Body of pancreas (tissue), 4 donors: ENCODE results near the gene HSBP1L1. TPM values are rescaled to one million over a fixed set of nuclear protein-coding genes. Genes with fewer than 3 reads are reported as not detected.
A peak's percentile ranks its signal among the peaks of the same experiment; 100 is the strongest.

ENCODE experiments used
- ATAC-seq: fragments of 150-250 bp; one replicate; pipeline ENCODE4 v1.9.1; 2016
- DNase-seq, 4 donors: peaks; one replicate each; pipeline ENCODE4 v3.0.0-alpha.2; 2019
- H3K27ac ChIP-seq, 4 donors: fragments of 200-600 bp; sonication (generic); 1 replicate in 3 of 4; 2 replicates in 1 of 4; pipeline versions ENCODE4 v1.5.1 to v1.6.1; 2016 to 2019; ENCODE audit warnings: mild to moderate bottlenecking in 1 of 4, mixed read lengths in 1 of 4, moderate library complexity in 1 of 4
- H3K27me3 ChIP-seq, 2 donors: fragments of 200-600 bp; sonication (generic); one replicate each; pipeline ENCODE4 v1.6.0; 2016; ENCODE audit warnings: mild to moderate bottlenecking in 1 of 2
- H3K36me3 ChIP-seq, 2 donors: fragments of 200-600 bp; sonication (generic); replicated peaks in 1 of 2; 2 replicates each; pipeline ENCODE4 v1.5.1; 2016; ENCODE audit warnings: low read depth in 2 of 2; ENCODE audit not compliant: insufficient read depth in 1 of 2
- H3K4me1 ChIP-seq: fragments of 200-600 bp; sonication (generic); one replicate; pipeline ENCODE4 v1.6.0; 2016
- H3K4me3 ChIP-seq, 2 donors: fragments of 200-600 bp; sonication (generic); 1 replicate in 1 of 2; 2 replicates in 1 of 2; pipeline ENCODE4 v1.5.1; 2016 to 2019
- H3K9me3 ChIP-seq, 3 donors: fragments of 200-600 bp; sonication (generic); 1 replicate in 2 of 3; 2 replicates in 1 of 3; pipeline ENCODE4 v1.5.1; 2016
- CTCF ChIP-seq, 7 experiments: fragments of 450-650 bp in 4 of 7; fragments of 200-600 bp in 3 of 7; sonication (generic) in 3 of 7; IDR thresholded peaks; one replicate each; pipeline ENCODE4 v1.5.1; 2016 to 2019; ENCODE audit warnings: antibody characterized with exemption in 7 of 7
- POLR2A ChIP-seq, 3 donors: fragments of 450-650 bp; IDR thresholded peaks; one replicate each; pipeline ENCODE4 v1.6.1; 2016; ENCODE audit warnings: antibody characterized with exemption in 3 of 3, mild to moderate bottlenecking in 2 of 3
- WGBS, 2 donors: methylation state at CpG; one replicate each; pipeline ENCODE4 v1.1.5; 2017; 5-methylcytosine and 5-hydroxymethylcytosine counted together
- intact Hi-C: fragments of 100-400 bp; cut with DNase I; formaldehyde crosslinking; loops from one replicate; pipeline ENCODE4 v1.15.1; 2023
- total RNA-seq, 2 donors: library from RNA; depleted of rRNA; stranded (reverse); fragments of >200 nt; gene quantifications; one replicate each; pipeline ENCODE4 v1.1.0, GENCODE V29; 2016

HSBP1L1 gene
- total RNA-seq, 2 donors from 2014 or later, result 14.8 to 22.1 TPM

GRCh38 chr18:79943608-79944125, 20.8 kb upstream of the HSBP1L1 start:
- Histone ChIP-seq H3K4me1 (peaks cover 60% of the 10 kb centered on the region), H3K36me3 (peaks cover 6% of the 10 kb centered on the region in 2 donors), H3K27ac (peak overlapping the region; percentile 37 to 57 (median 45)), H3K9me3 (no peaks in the 10 kb centered on the region), H3K27me3 (no peaks in the 10 kb centered on the region), H3K4me3 (no peak overlapping the region)
- TF ChIP-seq CTCF (IDR thresholded peaks at IDR 0.05) (no peak), POLR2A (IDR thresholded peaks at IDR 0.05) (no peak)
- intact Hi-C loops, result loop anchor here (10.0 kb wide), 1 partner anchor 81 kb away; no protein-coding TSS in a partner anchor
- 67 to 89% methylated on average over 10 to 20 of the region's 20 CpGs for WGBS, 2 donors
- ATAC-seq (no peak), DNase-seq (no peak)

GRCh38 chr18:79944126-79944731, 20.2 kb upstream of the HSBP1L1 start:
- ATAC-seq (peak; percentile 82), DNase-seq (peak; percentile 76 to 91 (median 88))
- Histone ChIP-seq H3K27me3 (no peaks in the 10 kb centered on the region), H3K36me3 (peaks cover 6% of the 10 kb centered on the region in 2 donors), H3K4me1 (peaks cover 66% of the 10 kb centered on the region), H3K9me3 (no peaks in the 10 kb centered on the region), H3K4me3 (no peak overlapping the region), H3K27ac (peak overlapping the region; percentile 37 to 57 (median 50))
- no peak for TF ChIP-seq POLR2A (IDR thresholded peaks at IDR 0.05)
- TF ChIP-seq CTCF (IDR thresholded peaks at IDR 0.05), result peak in 1 of 7 experiments; percentile 11
- WGBS, 2 donors, result 31 to 37% methylated on average over 7 to 10 of the region's 11 CpGs
- intact Hi-C loops, result loop anchor here (10.0 kb wide), 1 partner anchor 81 kb away; no protein-coding TSS in a partner anchor

GRCh38 chr18:79944746-79945117, 19.7 kb upstream of the HSBP1L1 start:
- Histone ChIP-seq H3K36me3 (peaks cover 6% of the 10 kb centered on the region in 2 donors), H3K9me3 (no peaks in the 10 kb centered on the region), H3K4me3 (no peak overlapping the region), H3K4me1 (peaks cover 71% of the 10 kb centered on the region), H3K27ac (peak overlapping the region in 3 of 4 donors; percentile 44 to 57 (median 54)), H3K27me3 (no peaks in the 10 kb centered on the region)
- DNase-seq (no peak), ATAC-seq (no peak)
- TF ChIP-seq CTCF (IDR thresholded peaks at IDR 0.05) (no peak), POLR2A (IDR thresholded peaks at IDR 0.05) (no peak)
- WGBS, 2 donors, result 44 to 49% methylated on average over 3 of the region's 3 CpGs
- intact Hi-C loops, result loop anchor here (10.0 kb wide), 1 partner anchor 80 kb away; no protein-coding TSS in a partner anchor

GRCh38 chr18:79945118-79946042, 19.1 kb upstream of the HSBP1L1 start:
- H3K27me3 ChIP-seq, result no peaks in the 10 kb centered on the region
- ATAC-seq (no peak), DNase-seq (peak in 1 of 4 donors; percentile 11)
- peaks cover 77% of the 10 kb centered on the region for H3K4me1 ChIP-seq
- H3K27ac ChIP-seq, result peak overlapping the region in 3 of 4 donors; percentile 44 to 57 (median 54)
- H3K9me3 ChIP-seq, result no peaks in the 10 kb centered on the region
- 62 to 71% methylated on average over 15 to 17 of the region's 17 CpGs for WGBS, 2 donors
- no peak overlapping the region for H3K4me3 ChIP-seq
- intact Hi-C loops, result loop anchor here (10.0 kb wide), 1 partner anchor 79 kb away; no protein-coding TSS in a partner anchor
- TF ChIP-seq POLR2A (IDR thresholded peaks at IDR 0.05) (no peak), CTCF (IDR thresholded peaks at IDR 0.05) (no peak)
- peaks cover 6% of the 10 kb centered on the region in 2 donors for H3K36me3 ChIP-seq
